Colonic mucosa (tissue), 4 donors: ENCODE data around the gene GINS1. TPM values are rescaled to one million over a fixed set of nuclear protein-coding genes. Genes with fewer than 3 reads are reported as not detected.

Source experiments
- DNase-seq: peaks from one replicate; pipeline ENCODE4 v3.0.0-alpha.2; 2020
- H3K27ac ChIP-seq: fragments of 200-600 bp; one replicate; pipeline ENCODE4 v1.8.0; 2021
- H3K27me3 ChIP-seq: fragments of 200-600 bp; one replicate; pipeline ENCODE4 v1.8.0; 2021
- H3K36me3 ChIP-seq: fragments of 200-600 bp; one replicate; pipeline ENCODE4 v1.8.0; 2021
- H3K4me1 ChIP-seq: fragments of 200-600 bp; one replicate; pipeline ENCODE4 v1.8.0; 2021; ENCODE audit warnings: mild to moderate bottlenecking
- H3K4me3 ChIP-seq: fragments of 200-600 bp; one replicate; pipeline ENCODE4 v1.8.0; 2021
- H3K9ac ChIP-seq, 2 donors: one replicate each; pipeline ENCODE4 v1.7.0; 2013; ENCODE audit warnings: control low read depth in 2 of 2, low read depth in 2 of 2, low read length in 2 of 2
- H3K9me3 ChIP-seq: fragments of 200-600 bp; one replicate; pipeline ENCODE4 v1.8.0; 2021
- intact Hi-C: fragments of 100-400 bp; cut with DNase I; formaldehyde crosslinking; loops from one replicate; pipeline ENCODE4 v1.14.1; 2022
- total RNA-seq, 2 donors: library from RNA; stranded (reverse); fragmentation: NEBNext Ultra II Directional in 1 of 2; extraction: Animal tissue kit (Norgen Biotek cat#: 25700) in 1 of 2; gene quantifications; one replicate each; pipeline ENCODE4 v1.2.1, GENCODE V29; 2021
- TF ChIP-seq, protein P1 (sequence below): fragments of 200-600 bp; IDR thresholded peaks from one replicate; pipeline ENCODE4 v1.8.0; 2022; ENCODE audit warnings: antibody characterized with exemption, mild to moderate bottlenecking
- donor health status: healthy.
- donor health status: DM: no; HTN: no; CAD: no.
- donor health status: DM: no; HTN: no; CAD: no.

GINS1 gene
- total RNA-seq, 2 donors from 2014 or later: 5.4 to 24.0 TPM

DNA sequence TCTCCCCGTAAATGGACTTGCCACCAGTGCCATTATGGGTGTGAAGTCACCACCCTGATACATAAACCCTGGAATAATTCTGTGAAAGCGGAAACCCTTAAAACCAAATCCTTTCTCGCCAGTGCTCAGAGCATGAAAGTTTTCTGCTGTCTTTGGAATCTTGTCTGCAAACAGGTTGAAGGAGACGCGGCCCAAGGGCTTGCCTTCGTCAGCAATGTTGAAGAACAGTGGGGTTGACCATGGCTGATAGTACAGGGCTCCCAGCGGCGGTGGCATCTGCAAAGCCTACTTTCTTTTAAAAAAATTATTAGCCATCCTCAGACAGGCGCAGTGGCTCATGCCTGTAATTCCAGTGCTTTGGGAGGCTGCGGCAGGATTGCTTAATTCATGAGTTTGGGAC lies 38.9 kb upstream of the GINS1 start:
- intact Hi-C loops: no loop called here
- Histone ChIP-seq H3K4me1 (no peaks in the 10 kb centered on the region), H3K9ac (no peak overlapping the region), H3K4me3 (no peak overlapping the region), H3K27me3 (no peaks in the 10 kb centered on the region), H3K36me3 (no peaks in the 10 kb centered on the region), H3K9me3 (no peaks in the 10 kb centered on the region), H3K27ac (no peak overlapping the region)
- TF ChIP-seq, protein P1, sequence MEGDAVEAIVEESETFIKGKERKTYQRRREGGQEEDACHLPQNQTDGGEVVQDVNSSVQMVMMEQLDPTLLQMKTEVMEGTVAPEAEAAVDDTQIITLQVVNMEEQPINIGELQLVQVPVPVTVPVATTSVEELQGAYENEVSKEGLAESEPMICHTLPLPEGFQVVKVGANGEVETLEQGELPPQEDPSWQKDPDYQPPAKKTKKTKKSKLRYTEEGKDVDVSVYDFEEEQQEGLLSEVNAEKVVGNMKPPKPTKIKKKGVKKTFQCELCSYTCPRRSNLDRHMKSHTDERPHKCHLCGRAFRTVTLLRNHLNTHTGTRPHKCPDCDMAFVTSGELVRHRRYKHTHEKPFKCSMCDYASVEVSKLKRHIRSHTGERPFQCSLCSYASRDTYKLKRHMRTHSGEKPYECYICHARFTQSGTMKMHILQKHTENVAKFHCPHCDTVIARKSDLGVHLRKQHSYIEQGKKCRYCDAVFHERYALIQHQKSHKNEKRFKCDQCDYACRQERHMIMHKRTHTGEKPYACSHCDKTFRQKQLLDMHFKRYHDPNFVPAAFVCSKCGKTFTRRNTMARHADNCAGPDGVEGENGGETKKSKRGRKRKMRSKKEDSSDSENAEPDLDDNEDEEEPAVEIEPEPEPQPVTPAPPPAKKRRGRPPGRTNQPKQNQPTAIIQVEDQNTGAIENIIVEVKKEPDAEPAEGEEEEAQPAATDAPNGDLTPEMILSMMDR: no peak
- DNase-seq: no peak

DNA sequence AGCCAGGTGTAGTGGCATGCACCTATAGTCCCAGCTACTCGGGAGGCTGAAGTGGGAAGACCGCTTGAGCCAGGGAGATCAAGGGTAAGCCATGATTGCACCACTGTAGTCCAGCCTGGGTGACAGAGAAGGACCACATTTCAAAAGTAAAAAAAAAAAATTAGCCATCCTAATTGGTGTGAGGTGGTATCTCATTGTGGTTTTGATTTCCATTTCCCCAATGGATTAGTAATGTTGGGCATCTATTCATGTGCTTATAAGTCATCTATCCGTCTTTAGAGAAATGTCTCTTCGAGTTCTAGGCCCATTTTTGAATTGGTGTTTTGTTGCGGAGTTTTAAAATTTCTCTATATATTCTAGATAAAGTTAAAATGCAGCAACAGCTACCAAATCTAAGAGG lies 38.5 kb upstream of the GINS1 start:
- Histone ChIP-seq H3K27ac (no peak overlapping the region), H3K9ac (no peak overlapping the region), H3K36me3 (no peaks in the 10 kb centered on the region), H3K4me1 (no peaks in the 10 kb centered on the region), H3K4me3 (no peak overlapping the region), H3K27me3 (no peaks in the 10 kb centered on the region), H3K9me3 (no peaks in the 10 kb centered on the region)
- intact Hi-C loops: no loop called here
- DNase-seq: no peak
- TF ChIP-seq, protein P1: no peak

DNA sequence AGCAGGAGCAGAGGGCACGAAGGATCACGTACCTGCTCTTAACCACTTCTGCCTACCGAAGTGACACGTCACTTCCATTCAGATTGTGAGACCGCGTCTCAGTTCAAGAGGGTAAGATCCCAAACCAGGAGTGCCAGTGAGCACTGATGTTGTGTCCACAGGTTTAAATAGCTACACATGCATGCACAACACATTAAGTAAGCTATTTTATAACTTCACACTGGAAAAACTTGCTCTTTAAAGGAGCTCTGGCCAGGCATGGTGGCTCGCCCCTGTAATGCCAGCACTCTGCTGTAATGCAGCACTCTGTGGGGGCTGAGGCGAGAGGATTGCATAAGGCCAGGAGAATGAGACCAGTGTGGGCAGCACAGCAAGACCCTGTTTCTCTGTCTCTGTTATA lies 37.9 kb upstream of the GINS1 start:
- TF ChIP-seq, protein P1: no peak
- DNase-seq: no peak
- Histone ChIP-seq H3K27me3 (no peaks in the 10 kb centered on the region), H3K9me3 (no peaks in the 10 kb centered on the region), H3K4me1 (no peaks in the 10 kb centered on the region), H3K27ac (no peak overlapping the region), H3K9ac (no peak overlapping the region), H3K4me3 (no peak overlapping the region), H3K36me3 (no peaks in the 10 kb centered on the region)
- intact Hi-C loops: no loop called here

DNA sequence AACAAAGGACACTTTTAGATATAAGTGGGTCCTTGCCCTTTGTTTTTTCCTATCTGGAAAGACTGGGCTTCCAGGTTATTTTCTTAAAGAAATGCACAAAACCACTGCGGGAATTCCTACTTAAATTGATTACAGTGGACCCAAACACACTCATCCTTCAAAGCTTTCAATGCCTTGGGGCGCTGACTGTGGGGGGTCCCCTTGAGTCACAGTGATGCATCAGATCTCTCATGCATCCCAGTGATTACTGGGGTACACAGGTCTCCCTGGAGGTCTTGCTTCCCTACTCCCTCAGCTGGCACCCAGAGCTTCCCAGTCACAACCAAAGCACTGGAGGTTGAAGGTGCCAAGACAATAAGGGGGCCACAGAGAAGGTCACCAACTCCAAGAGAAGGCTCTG lies 37.5 kb upstream of the GINS1 start:
- no peaks in the 10 kb centered on the region for H3K36me3 ChIP-seq
- no peaks in the 10 kb centered on the region for H3K27me3 ChIP-seq
- H3K9me3 ChIP-seq: no peaks in the 10 kb centered on the region
- no peak for DNase-seq
- no peak overlapping the region for H3K9ac ChIP-seq
- H3K4me1 ChIP-seq: no peaks in the 10 kb centered on the region
- intact Hi-C loops: no loop called here
- H3K27ac ChIP-seq: no peak overlapping the region
- TF ChIP-seq, protein P1: no peak
- no peak overlapping the region for H3K4me3 ChIP-seq

DNA sequence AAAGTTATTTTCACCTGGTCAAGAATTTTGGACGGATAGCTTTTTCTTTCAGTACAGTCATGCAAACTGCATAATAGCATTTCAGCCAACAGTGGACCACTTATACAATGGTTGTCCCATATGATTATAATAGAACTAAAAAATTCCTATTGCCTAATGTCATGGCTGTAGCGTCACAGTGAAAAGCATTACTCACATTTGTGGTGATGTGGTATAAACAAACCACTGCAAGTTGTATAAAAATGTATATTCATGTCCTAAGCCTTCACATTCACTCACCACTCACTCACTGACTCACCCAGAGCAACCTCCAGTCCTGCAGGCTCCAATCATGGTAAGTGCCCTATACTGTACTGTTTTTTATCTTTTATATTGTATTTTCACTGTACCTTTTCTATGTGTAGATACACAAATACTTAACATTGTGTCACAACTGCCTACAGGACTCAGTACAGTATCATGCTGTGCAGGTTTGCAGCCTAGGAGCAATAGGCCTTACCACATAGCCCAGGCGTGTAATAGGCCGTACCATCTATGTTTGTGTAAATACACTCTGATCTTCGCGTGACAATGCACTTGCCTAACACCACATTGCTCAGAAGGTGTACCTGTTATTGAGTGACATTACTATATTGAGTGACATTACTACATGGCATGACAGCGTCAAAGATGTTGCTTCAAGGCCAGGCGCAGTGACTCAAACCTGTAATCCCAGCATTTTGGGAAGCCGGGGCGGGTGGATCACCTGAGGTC lies 34.7 kb upstream of the GINS1 start:
- H3K27ac ChIP-seq: no peak overlapping the region
- intact Hi-C loops: no loop called here
- TF ChIP-seq, protein P1: no peak

More for the DNA sequence above, 34.7 kb upstream of the GINS1 start:
- DNase-seq: no peak
- no peaks in the 10 kb centered on the region for H3K27me3 ChIP-seq
- H3K36me3 ChIP-seq: no peaks in the 10 kb centered on the region
- no peak overlapping the region for H3K4me3 ChIP-seq
- no peaks in the 10 kb centered on the region for H3K9me3 ChIP-seq
- H3K9ac ChIP-seq: no peak overlapping the region
- no peaks in the 10 kb centered on the region for H3K4me1 ChIP-seq
